Panc1 (cell line): ENCODE measurements around the gene SPANXN2. TPM values are rescaled to one million over a fixed set of nuclear protein-coding genes. Genes with fewer than 3 reads are reported as not detected.

Experiments used
- ATAC-seq: fragments of 200-7000 bp; cut with Tn5 transposase; 2 replicates; pipeline ENCODE4 v1.9.1; 2020; ENCODE audit warnings: mild to moderate bottlenecking, moderate library complexity
- BruUV-seq: library from RNA; stranded (reverse); fragments of 400-500 nt; replicated peaks from 2 replicates; lab custom pipeline; 2021; lab: Mats Ljungman, UMichigan
- CTCF ChIA-PET: fragments of 300-600 bp; sonication (Branson Sonifier 250); formaldehyde crosslinking; loops from one replicate; lab custom pipeline; 2022; ENCODE audit warnings: antibody characterized with exemption; lab: Charles Lee
- POLR2A ChIA-PET: fragments of 300-600 bp; sonication (Branson Sonifier 250); formaldehyde crosslinking; loops from one replicate; lab custom pipeline; 2022; ENCODE audit warnings: antibody characterized with exemption; lab: Charles Lee
- DNase-seq: peaks from one replicate; pipeline ENCODE4 v3.0.0-alpha.2; 2010; ENCODE audit warnings: low read depth, low spot score
- H3K27ac ChIP-seq: 2 replicates; pipeline ENCODE4 v1.5.1; 2011; ENCODE audit warnings: mild to moderate bottlenecking, low read length, inconsistent platforms
- H3K27me3 ChIP-seq: fragments of 200-500 bp; sonication (Bioruptor generic); 2 replicates; pipeline ENCODE4 v1.6.0; 2014; ENCODE audit warnings: low read length, inconsistent platforms; ENCODE audit not compliant: control insufficient read depth, insufficient read depth
- H3K36me3 ChIP-seq: fragments of 200-500 bp; sonication (Bioruptor generic); 2 replicates; pipeline ENCODE4 v1.5.1; 2014; ENCODE audit warnings: inconsistent platforms, mild to moderate bottlenecking, low read length, moderate library complexity; ENCODE audit not compliant: control insufficient read depth, insufficient read depth
- H3K4me1 ChIP-seq: 2 replicates; pipeline ENCODE4 v1.5.1; 2011; ENCODE audit warnings: inconsistent platforms, mild to moderate bottlenecking, low read length, moderate library complexity; ENCODE audit not compliant: control insufficient read depth, insufficient read depth
- H3K4me3 ChIP-seq, 2 experiments: 2 replicates each; pipeline ENCODE4 v1.5.1; 2011 to 2012; ENCODE audit warnings: low read depth in 2 of 2, low read length in 2 of 2, mild to moderate bottlenecking in 2 of 2, inconsistent platforms in 1 of 2, moderate library complexity in 1 of 2
- H3K9me3 ChIP-seq: fragments of 200-500 bp; sonication (Bioruptor generic); 2 replicates; pipeline ENCODE4 v1.5.1; 2014; ENCODE audit warnings: low read depth, mild to moderate bottlenecking, inconsistent platforms, low read length, moderate library complexity; ENCODE audit not compliant: control insufficient read depth, insufficient read depth
- POLR2AphosphoS5 ChIP-seq: IDR thresholded peaks from 2 replicates; pipeline ENCODE4 v1.6.1; 2012; ENCODE audit warnings: mild to moderate bottlenecking, low read depth, low read length, moderate library complexity
- REST ChIP-seq, 2 experiments: IDR thresholded peaks; 2 replicates each; pipeline ENCODE4 v1.6.1; 2011 to 2012; ENCODE audit warnings: low read depth in 2 of 2, control low read depth in 1 of 2, low read length in 1 of 2, mild to moderate bottlenecking in 1 of 2, moderate library complexity in 1 of 2; ENCODE audit not compliant: insufficient read depth in 1 of 2
- SIN3A ChIP-seq: IDR thresholded peaks from 2 replicates; pipeline ENCODE4 v1.6.1; 2012; ENCODE audit warnings: low read depth, mild to moderate bottlenecking, low read length, moderate library complexity, borderline replicate concordance; ENCODE audit not compliant: insufficient read depth
- TCF7L2 ChIP-seq: IDR thresholded peaks from 2 replicates; pipeline ENCODE4 v1.6.1; 2011; ENCODE audit warnings: mild to moderate bottlenecking, low read depth, low read length, inconsistent platforms
- in situ Hi-C: cut with HindIII; loops from 2 replicates; pipeline ENCODE4 v1.10.0; 2016; ENCODE audit warnings: low sequenced_read_pairs, low pct_unique_long_range_greater_than_20kb
- intact Hi-C: fragments of 100-400 bp; cut with micrococcal nuclease; formaldehyde crosslinking; loops from one replicate; pipeline ENCODE4 v1.10.0; 2022; ENCODE audit not compliant: unreplicated experiment
- total RNA-seq: library from RNA; stranded (reverse); gene quantifications from one replicate; pipeline ENCODE4 v1.2.1, GENCODE V29; 2021; ENCODE audit not compliant: unreplicated experiment
- TF ChIP-seq, protein P1 (sequence below): fragments of 450-650 bp; IDR thresholded peaks from 2 replicates; pipeline ENCODE4 v1.5.1; 2017; ENCODE audit warnings: mild to moderate bottlenecking

SPANXN2 gene
- total RNA-seq, 1 experiment from 2014 or later = not detected

- Histone ChIP-seq H3K9me3 (no peaks in the 10 kb centered on the region), H3K4me3 (no peak overlapping the region), H3K36me3 (no peaks in the 10 kb centered on the region), H3K27me3 (no peaks in the 10 kb centered on the region), H3K4me1 (no peaks in the 10 kb centered on the region), H3K27ac (no peak overlapping the region)
- ChIA-PET CTCF (no interaction called here), POLR2A (no interaction called here)
- no peak for TF ChIP-seq SIN3A
- in situ Hi-C loops = no loop called here
- no TSS peak for BruUV-seq
- intact Hi-C loops = no loop called here
- ATAC-seq (no peak), DNase-seq (no peak)
These were observed 5.7 kb upstream of the SPANXN2 start for GRCh38 chrX:143726296-143726695.

- TF ChIP-seq POLR2AphosphoS5 (no peak), TCF7L2 (no peak)
- H3K27ac ChIP-seq = no peak overlapping the region
- DNase-seq = no peak
- H3K36me3 ChIP-seq = no peaks in the 10 kb centered on the region
- no peaks in the 10 kb centered on the region for H3K4me1 ChIP-seq
- CTCF ChIA-PET = no interaction called here
- H3K4me3 ChIP-seq = no peak overlapping the region
- in situ Hi-C loops = no loop called here
- BruUV-seq = no TSS peak
- H3K27me3 ChIP-seq = no peaks in the 10 kb centered on the region
- H3K9me3 ChIP-seq = no peaks in the 10 kb centered on the region
- no peak for ATAC-seq
- intact Hi-C loops = no loop called here
- POLR2A ChIA-PET = no interaction called here
These were observed 19.1 kb downstream of the SPANXN2 start for GRCh38 chrX:143701460-143701859.

GRCh38 chrX:143694885-143695284, 25.7 kb downstream of the SPANXN2 start:
- H3K36me3 ChIP-seq = no peaks in the 10 kb centered on the region
- ChIA-PET CTCF (no interaction called here), POLR2A (no interaction called here)
- no peak for ATAC-seq
- intact Hi-C loops (no loop called here), in situ Hi-C loops (no loop called here)
- H3K27me3 ChIP-seq = no peaks in the 10 kb centered on the region
- TF ChIP-seq POLR2AphosphoS5 (no peak), REST (IDR thresholded peaks at IDR 0.05; ENCODE audit: insufficient read depth in 1 of 2, low read depth in 2 of 2, low read length in 1 of 2) (no peak), SIN3A (no peak), TCF7L2 (no peak)
- TF ChIP-seq, protein P1, sequence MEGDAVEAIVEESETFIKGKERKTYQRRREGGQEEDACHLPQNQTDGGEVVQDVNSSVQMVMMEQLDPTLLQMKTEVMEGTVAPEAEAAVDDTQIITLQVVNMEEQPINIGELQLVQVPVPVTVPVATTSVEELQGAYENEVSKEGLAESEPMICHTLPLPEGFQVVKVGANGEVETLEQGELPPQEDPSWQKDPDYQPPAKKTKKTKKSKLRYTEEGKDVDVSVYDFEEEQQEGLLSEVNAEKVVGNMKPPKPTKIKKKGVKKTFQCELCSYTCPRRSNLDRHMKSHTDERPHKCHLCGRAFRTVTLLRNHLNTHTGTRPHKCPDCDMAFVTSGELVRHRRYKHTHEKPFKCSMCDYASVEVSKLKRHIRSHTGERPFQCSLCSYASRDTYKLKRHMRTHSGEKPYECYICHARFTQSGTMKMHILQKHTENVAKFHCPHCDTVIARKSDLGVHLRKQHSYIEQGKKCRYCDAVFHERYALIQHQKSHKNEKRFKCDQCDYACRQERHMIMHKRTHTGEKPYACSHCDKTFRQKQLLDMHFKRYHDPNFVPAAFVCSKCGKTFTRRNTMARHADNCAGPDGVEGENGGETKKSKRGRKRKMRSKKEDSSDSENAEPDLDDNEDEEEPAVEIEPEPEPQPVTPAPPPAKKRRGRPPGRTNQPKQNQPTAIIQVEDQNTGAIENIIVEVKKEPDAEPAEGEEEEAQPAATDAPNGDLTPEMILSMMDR = no peak
- DNase-seq = no peak
- H3K9me3 ChIP-seq = no peaks in the 10 kb centered on the region
- no peaks in the 10 kb centered on the region for H3K4me1 ChIP-seq
- H3K4me3 ChIP-seq = no peak overlapping the region
- H3K27ac ChIP-seq = no peak overlapping the region
- no TSS peak for BruUV-seq
